Measurements from ENCODE around the gene CACNA2D2. TPM values are rescaled to one million over a fixed set of nuclear protein-coding genes. Genes with fewer than 3 reads are reported as not detected.

The CACNA2D2 gene
- total and polyA plus RNA-seq, 4 donors = 28.2 to 111 (median 69.1) TPM

DNA sequence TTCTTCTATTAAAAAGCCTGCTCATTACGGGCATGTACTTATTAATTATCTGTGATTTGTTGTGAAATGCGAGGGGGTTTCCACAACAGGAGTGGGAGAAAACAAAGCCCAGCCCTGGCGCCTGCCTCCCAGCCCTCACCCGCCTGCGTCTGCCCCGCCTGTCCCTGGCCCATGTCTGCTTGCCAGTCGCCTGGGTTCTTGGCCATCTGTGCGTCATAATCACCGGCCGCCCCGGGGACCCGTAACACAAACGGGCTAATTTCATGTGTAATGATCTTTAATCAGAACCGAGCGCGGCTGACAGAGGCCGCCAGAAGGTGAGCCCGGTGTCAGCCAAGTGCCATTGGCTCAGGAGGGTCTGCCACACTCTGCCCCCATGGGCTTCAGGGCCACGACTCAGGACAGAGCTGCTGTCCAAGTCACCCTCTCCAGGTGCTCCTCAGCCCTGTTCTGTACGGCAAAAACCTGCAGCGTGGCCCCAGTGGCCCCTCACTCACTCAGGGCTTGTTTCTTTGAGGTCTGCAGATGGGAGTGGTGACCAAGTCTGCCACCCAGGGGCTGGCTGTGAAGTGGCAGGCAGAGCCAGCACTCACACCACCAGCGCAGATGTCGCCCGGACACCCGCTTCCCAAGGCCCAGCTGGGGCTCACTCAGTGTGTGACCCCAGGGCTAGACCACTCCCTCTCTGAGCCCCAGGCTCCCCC lies 115.3 kb downstream of the CACNA2D2 start:
- ATAC-seq (ENCODE audit: insufficient read depth, low FRiP score) (no peak), DNase-seq (peak in 1 of 3 donors; percentile 27)
- no peaks in the 10 kb centered on the region for H3K27me3 ChIP-seq (ENCODE audit: control insufficient read depth in 3 of 3, insufficient read depth in 3 of 3, low read length in 2 of 3)
- TF ChIP-seq, protein P1, sequence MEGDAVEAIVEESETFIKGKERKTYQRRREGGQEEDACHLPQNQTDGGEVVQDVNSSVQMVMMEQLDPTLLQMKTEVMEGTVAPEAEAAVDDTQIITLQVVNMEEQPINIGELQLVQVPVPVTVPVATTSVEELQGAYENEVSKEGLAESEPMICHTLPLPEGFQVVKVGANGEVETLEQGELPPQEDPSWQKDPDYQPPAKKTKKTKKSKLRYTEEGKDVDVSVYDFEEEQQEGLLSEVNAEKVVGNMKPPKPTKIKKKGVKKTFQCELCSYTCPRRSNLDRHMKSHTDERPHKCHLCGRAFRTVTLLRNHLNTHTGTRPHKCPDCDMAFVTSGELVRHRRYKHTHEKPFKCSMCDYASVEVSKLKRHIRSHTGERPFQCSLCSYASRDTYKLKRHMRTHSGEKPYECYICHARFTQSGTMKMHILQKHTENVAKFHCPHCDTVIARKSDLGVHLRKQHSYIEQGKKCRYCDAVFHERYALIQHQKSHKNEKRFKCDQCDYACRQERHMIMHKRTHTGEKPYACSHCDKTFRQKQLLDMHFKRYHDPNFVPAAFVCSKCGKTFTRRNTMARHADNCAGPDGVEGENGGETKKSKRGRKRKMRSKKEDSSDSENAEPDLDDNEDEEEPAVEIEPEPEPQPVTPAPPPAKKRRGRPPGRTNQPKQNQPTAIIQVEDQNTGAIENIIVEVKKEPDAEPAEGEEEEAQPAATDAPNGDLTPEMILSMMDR (IDR thresholded peaks at IDR 0.05; ENCODE audit: control extremely low read depth, extremely low read depth) = no peak
- no peak overlapping the region for H3K27ac ChIP-seq (ENCODE audit: low read depth in 1 of 2, low read length in 1 of 2)
- no peaks in the 10 kb centered on the region for H3K9me3 ChIP-seq (ENCODE audit: control insufficient read depth in 4 of 4, insufficient read depth in 3 of 4, low read length in 3 of 4)
- peaks cover 0 to 6% (median 0%) of the 10 kb centered on the region in 4 donors for H3K36me3 ChIP-seq (ENCODE audit: control insufficient read depth in 4 of 4, insufficient read depth in 4 of 4, low read length in 4 of 4)
- WGBS, 2 donors = 86% methylated on average over 25 of the region's 25 CpGs
- H3K4me3 ChIP-seq = no peak overlapping the region
- peaks cover 0 to 11% (median 9%) of the 10 kb centered on the region in 5 donors for H3K4me1 ChIP-seq (ENCODE audit: control insufficient read depth in 5 of 5, insufficient read depth in 5 of 5, low read length in 5 of 5)
- no peak overlapping the region for H3K9ac ChIP-seq (ENCODE audit: insufficient read depth in 1 of 2, low read length in 2 of 2)

DNA sequence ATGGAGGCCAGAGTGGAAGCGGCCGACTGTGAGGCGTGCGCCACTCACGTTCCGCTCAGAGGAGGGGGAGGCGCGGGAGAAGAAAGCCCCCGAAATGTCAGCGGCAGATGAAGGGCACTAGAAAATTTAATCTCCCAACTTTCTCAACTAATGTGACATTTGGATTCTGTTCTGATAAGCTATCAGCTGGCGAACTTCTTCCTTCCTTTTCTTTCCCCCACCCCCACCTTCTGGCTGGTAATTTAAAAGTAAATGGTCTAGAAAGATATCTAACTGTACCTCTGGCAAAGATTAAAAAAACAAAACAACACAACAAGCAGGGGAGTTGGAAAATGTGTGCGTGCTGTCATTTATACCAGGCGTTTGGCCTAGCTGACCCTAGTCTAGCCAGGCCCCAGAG lies 117.7 kb downstream of the CACNA2D2 start:
- H3K9ac ChIP-seq (ENCODE audit: insufficient read depth in 1 of 2, low read length in 2 of 2) = no peak overlapping the region
- H3K27ac ChIP-seq (ENCODE audit: low read depth in 1 of 2, low read length in 1 of 2) = no peak overlapping the region
- H3K9me3 ChIP-seq (ENCODE audit: control insufficient read depth in 4 of 4, insufficient read depth in 3 of 4, low read length in 3 of 4) = no peaks in the 10 kb centered on the region
- no peaks in the 10 kb centered on the region for H3K27me3 ChIP-seq (ENCODE audit: control insufficient read depth in 3 of 3, insufficient read depth in 3 of 3, low read length in 2 of 3)
- WGBS, 2 donors = 38 to 64% methylated on average over 13 of the region's 13 CpGs
- peaks cover 0 to 14% (median 1%) of the 10 kb centered on the region in 5 donors for H3K4me1 ChIP-seq (ENCODE audit: control insufficient read depth in 5 of 5, insufficient read depth in 5 of 5, low read length in 5 of 5)
- no peak overlapping the region for H3K4me3 ChIP-seq
- DNase-seq (no peak), ATAC-seq (ENCODE audit: insufficient read depth, low FRiP score) (no peak)
- TF ChIP-seq, protein P1 (IDR thresholded peaks at IDR 0.05; ENCODE audit: control extremely low read depth, extremely low read depth) = no peak
- H3K36me3 ChIP-seq (ENCODE audit: control insufficient read depth in 4 of 4, insufficient read depth in 4 of 4, low read length in 4 of 4) = peaks cover 0 to 6% (median 0%) of the 10 kb centered on the region in 4 donors

DNA sequence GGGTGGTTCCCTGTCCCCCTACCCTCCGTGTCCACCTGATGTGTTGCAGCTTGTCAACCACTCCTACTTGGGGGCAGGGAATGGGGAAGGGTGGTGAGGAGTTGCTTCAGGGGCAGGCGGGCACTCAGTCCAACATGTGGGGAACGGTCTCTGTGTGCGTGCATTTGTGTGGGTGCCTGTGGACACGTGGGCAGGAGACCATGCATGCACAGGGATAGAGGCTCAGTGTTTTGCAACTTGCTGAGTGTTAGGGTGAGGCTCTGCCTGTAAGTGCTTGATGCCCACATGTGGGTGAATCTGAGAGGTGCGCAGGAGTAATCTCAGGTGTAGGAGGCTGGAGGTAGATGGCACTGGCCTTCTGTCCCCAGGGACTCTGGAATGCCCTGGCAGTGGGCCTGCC lies 119.7 kb downstream of the CACNA2D2 start:
- Histone ChIP-seq H3K36me3 (ENCODE audit: control insufficient read depth in 4 of 4, insufficient read depth in 4 of 4, low read length in 4 of 4) (peaks cover 0 to 8% (median 0%) of the 10 kb centered on the region in 4 donors), H3K27me3 (ENCODE audit: control insufficient read depth in 3 of 3, insufficient read depth in 3 of 3, low read length in 2 of 3) (no peaks in the 10 kb centered on the region), H3K27ac (ENCODE audit: low read depth in 1 of 2, low read length in 1 of 2) (no peak overlapping the region), H3K9ac (ENCODE audit: insufficient read depth in 1 of 2, low read length in 2 of 2) (no peak overlapping the region), H3K4me1 (ENCODE audit: control insufficient read depth in 5 of 5, insufficient read depth in 5 of 5, low read length in 5 of 5) (peaks cover 0 to 12% (median 0%) of the 10 kb centered on the region in 5 donors), H3K9me3 (ENCODE audit: control insufficient read depth in 4 of 4, insufficient read depth in 3 of 4, low read length in 3 of 4) (no peaks in the 10 kb centered on the region), H3K4me3 (no peak overlapping the region)
- ATAC-seq (ENCODE audit: insufficient read depth, low FRiP score) = no peak
- DNase-seq = no peak
- WGBS, 2 donors = 88 to 89% methylated on average over 6 of the region's 6 CpGs
- TF ChIP-seq, protein P1 (IDR thresholded peaks at IDR 0.05; ENCODE audit: control extremely low read depth, extremely low read depth) = no peak

Measured in lung (tissue), 12 donors.